Panc1 (cell line): Measurements from ENCODE around the gene ZNF749.

Experiments used
- CTCF ChIP-seq: fragments of 450-650 bp; IDR thresholded peaks from 2 replicates; pipeline ENCODE4 v1.5.1; 2017; ENCODE audit warnings: mild to moderate bottlenecking
- POLR2AphosphoS5 ChIP-seq: IDR thresholded peaks from 2 replicates; pipeline ENCODE4 v1.6.1; 2012; ENCODE audit warnings: mild to moderate bottlenecking, low read depth, low read length, moderate library complexity
- REST ChIP-seq, 2 experiments: IDR thresholded peaks; 2 replicates each; pipeline ENCODE4 v1.6.1; 2011 to 2012; ENCODE audit warnings: low read depth in 2 of 2, control low read depth in 1 of 2, low read length in 1 of 2, mild to moderate bottlenecking in 1 of 2, moderate library complexity in 1 of 2; ENCODE audit not compliant: insufficient read depth in 1 of 2
- SIN3A ChIP-seq: IDR thresholded peaks from 2 replicates; pipeline ENCODE4 v1.6.1; 2012; ENCODE audit warnings: low read depth, mild to moderate bottlenecking, low read length, moderate library complexity, borderline replicate concordance; ENCODE audit not compliant: insufficient read depth
- TCF7L2 ChIP-seq: IDR thresholded peaks from 2 replicates; pipeline ENCODE4 v1.6.1; 2011; ENCODE audit warnings: mild to moderate bottlenecking, low read depth, low read length, inconsistent platforms

GRCh38 chr19:57389730-57390598 lies 45.2 kb upstream of the ZNF749 start, which contains the start of gene ZNF548:
- TF ChIP-seq CTCF (peak; percentile 22; the same call in 1 of the 2 replicates), POLR2AphosphoS5 (peak; percentile 57), REST (IDR thresholded peaks at IDR 0.05; ENCODE audit: insufficient read depth in 1 of 2, low read depth in 2 of 2, low read length in 1 of 2) (no peak), SIN3A (peak; percentile 76; the same call in 1 of the 2 replicates), TCF7L2 (peak; percentile 45)
